HG02943 (cell line): ENCODE measurements around the gene TACC3.

ENCODE experiments used
- ATAC-seq: cut with Tn5 transposase; IDR thresholded peaks from one replicate; pipeline ENCODE4 v1.9.1; 2021; ENCODE audit warnings: mild to moderate bottlenecking, low read depth, moderate library complexity; ENCODE audit not compliant: unreplicated experiment

TACC3 gene

DNA sequence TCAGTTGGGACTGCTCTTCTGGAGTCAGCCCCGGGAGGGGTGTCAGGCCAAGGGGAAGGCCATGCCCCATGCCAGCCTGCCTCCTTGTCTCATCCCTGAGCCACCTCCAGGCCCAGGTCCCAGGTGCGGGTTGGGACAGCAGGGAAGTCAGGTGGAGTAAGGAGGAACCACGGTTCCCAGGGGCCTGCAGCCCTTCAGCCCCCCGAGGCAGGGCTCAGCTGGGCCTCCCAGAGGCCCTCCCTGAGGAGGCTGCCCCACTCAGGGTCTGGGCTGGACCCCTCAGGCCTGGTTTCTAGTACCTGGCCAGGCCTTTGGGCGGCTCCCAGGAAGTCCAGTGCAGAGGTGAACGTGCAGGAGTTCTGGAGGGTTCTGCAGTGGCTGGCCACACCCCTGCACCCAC lies 48.4 kb downstream of the TACC3 start:
- no peak for ATAC-seq

DNA sequence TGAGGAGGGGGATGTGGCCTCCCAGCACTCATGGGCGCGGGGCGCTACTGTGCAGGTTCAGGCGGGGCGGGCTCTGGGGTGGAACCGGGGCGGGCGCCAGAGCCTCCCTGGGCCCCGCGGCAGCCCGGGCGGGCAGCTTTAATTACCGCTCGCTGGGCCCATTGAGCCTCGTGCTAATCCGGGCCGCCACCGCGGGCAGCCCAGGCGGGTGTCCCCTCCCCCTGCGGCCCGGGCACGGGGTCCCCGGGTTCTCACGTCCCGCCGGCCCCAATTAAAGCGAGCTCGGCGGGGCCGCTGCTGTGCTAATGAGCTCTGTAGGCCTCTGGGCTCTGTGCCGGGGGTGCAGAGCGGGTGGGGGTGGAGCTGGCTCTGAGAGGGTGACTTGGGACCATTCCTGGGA lies 48.9 kb downstream of the TACC3 start:
- ATAC-seq, result no peak

DNA sequence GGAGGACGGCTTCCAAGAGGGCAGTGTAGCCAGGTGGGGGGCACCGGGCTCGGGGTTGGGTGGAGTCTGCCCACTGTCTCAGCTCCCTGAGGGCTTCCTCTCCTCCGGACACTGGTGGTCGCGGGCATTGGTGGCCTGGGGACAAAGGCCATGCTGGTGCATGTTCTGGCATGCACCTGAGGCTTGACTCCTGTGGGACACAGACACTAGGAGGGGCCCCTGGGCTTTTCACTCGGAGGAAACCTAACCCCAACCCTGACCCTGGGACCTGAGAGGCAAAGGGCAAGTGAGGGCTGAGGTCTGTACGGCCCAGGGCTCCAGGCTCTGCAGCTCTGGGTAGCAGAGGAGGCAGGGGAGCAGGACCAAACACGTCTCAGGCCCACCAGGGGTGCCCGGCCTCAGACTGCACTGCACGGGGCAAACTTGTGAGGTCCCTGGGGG lies 49.5 kb downstream of the TACC3 start:
- no peak for ATAC-seq

DNA sequence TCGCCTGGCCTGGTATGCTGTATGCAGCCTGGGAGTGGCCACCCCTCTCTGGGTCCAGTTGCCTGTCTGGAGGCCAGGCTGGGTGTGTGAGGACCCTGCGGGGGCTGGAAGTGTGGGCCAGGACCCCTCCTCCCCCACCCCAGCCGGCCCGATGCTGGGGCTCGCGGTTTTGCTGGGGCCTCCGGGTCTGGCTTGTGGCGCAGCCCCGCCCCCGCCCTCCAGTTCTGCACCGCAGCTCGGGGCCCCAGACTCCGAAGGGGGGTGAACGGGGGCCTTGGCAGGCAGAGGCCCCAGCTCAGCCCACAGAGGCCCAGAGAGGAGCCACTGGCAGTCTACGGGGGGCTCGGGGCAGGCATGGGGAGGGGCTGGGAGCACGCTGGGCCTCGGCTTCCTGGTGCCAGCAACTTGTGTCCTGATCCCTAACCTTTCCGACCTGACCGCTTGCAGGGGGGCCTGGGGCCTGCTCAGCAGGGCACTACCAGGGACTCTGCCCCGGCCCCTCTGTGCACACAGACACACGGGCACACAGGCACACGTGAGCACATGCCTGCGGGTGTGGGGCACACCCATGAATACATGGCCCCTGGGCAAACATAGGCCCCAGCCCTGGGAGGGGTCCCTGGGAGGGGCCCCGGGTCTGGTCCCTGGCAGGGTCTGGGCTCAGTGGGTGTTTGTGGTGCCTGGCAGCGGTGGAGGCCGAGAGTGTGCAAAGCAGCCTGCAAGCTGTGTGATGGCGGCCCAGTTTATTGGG lies 50.4 kb downstream of the TACC3 start:
- ATAC-seq, result no peak

DNA sequence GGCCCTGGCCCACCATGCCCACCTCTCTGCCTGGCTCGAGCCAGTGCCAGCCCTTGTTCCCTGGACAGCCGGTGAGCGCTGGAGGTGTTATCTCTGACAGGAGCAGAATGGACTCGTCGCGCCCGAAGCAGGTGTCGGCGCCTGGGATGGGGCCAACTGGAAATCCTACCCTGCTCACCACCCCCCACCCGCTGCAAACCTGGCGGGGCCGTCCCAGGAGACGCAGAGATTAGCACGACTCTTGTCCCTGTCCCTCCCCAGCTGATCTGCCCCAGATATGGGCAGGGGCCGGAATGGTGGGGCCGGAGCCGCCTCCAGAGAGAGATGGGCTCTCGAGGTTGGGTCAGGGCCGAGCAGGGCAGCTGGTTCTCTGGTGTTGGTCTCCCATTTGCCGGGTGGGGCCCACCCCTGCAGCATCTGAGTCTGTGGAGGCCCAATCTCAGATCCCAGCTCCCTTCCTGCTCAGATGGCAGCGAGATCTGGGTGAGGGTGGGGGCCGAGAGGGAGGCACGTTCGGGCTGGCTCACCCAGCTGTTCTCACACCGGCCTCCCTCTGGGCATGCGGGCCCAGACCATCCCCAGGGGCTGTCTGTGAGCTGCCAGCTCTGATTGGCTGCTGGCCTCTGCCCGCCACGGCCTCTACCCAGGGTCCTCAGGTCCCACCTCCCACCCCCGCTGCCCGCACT lies 51.7 kb downstream of the TACC3 start:
- ATAC-seq, result no peak

DNA sequence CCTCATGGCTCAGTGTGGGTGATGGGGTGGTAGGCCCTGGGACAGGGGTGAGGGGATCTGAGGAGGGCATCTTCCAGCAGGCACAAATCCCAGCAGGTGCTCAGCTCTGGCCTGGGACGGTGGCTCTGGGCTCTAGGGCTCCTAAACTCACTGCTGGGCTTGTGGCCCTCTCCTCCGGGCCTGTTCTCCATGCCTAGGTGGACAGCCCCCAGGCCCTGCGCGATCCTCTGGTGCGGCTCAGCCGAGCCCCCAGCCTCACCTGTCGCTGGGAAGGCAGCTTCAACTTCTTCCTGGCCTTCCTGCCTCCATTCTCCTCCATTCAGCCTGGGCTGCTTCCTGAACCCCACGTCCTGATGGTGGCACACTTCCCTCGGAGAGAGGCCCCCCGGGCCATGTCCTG lies 52.4 kb downstream of the TACC3 start:
- no peak for ATAC-seq

DNA sequence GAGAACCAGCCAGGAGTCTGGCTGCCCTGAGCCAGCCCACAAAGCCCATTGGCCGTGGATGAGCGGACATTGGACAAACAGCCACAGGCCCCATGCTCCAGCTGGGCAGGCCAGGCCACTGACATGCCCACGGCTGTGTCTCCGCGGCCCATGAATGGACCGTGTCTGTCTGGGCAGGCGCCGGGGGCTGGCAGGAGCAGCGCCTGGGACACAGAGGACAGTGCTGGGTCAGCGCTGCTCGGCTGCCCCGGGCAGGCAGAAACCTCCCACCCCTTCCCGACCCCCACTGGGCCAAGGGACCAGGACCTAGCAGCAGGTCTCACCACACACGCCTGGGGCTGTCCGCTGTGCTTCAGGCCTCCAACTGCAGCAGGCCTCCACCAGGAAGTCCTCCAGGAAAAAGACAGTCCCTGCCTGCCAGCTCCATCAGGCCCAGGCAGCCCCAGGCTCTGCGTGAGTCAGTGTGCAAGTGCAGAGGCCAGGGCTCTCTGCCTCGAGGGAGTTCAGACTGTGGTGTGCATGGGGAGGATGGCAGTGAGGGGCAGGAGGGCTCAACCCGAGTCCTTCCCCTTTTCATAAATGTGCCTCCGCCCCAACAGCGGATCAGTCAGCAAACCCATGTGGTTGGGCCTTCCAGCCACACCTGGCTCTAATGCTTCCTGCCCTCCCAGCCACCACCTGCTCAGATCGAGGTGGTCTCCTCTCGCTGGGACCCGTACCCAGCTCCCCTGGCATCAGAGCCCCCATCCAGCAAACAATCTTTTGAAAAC lies 54.6 kb downstream of the TACC3 start:
- no peak for ATAC-seq

DNA sequence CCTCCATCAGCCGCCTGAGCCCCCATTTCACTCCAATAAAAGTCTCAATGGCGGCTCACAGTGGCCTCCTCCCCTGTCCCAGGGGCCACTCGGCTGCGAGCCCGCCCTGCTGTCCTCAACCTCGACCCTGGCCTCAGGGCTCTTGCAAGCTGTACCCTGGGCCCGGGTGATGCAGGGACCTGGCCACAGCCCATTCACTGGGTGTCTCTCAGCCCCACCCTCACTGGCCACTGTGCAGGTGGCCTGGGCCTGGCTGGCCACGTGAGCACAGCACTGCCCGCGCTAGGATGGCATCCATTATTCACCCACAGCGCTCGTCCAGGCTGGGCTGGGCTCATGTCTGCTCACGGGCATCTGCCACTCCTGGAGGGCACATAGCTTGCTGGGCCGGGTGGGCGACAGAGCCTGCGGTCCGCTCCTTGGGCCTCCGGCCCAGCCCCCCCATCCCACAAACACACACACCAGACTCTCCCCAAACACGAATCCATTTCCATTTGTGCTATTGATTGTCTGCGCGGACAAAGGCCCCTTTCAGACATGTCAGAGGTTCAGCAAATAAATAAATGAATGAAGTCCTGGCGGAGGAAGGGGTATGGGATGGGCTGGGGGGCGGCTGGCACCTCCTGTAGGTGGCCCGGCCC lies 55.3 kb downstream of the TACC3 start:
- ATAC-seq, result no peak

DNA sequence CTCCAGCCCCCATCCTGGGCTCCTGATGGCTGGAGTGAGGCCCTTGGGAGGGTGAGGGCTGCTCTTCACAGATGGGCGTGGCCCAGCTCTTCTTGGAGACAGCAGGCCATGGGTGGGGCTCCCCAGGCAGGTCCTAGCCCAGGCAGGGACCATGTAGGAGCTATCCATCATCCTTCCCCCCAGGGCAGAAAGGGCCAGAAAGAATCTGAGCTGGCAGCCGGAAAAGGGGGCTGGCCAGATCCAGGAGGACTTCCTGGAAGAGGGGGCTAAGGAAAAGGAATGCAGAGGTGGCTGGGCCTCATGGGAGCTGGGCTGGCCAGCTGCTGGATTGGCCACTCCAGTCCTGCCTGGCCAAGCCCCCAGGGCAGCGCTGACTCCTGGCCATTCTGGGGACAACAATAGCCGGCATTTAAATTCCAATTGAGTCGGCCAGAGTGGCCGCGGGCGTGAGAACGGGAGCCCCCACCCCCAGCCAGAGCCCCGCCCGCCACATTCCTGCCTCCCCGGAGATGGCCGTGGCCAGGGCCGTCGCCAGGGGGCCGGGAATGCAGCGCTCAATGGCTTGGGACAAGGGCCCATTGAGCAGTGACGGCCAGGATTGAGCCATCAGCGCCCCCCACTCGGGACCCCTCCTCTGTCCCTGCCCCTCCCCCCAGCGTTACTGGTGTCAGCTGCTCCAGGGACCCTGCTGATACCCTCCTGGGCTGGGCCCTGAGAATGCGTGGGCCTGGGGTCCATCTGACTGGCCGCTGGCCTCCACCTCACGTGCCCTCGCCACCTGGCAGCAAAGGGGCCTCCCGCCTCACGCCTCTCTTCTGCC lies 56.7 kb downstream of the TACC3 start:
- no peak for ATAC-seq

DNA sequence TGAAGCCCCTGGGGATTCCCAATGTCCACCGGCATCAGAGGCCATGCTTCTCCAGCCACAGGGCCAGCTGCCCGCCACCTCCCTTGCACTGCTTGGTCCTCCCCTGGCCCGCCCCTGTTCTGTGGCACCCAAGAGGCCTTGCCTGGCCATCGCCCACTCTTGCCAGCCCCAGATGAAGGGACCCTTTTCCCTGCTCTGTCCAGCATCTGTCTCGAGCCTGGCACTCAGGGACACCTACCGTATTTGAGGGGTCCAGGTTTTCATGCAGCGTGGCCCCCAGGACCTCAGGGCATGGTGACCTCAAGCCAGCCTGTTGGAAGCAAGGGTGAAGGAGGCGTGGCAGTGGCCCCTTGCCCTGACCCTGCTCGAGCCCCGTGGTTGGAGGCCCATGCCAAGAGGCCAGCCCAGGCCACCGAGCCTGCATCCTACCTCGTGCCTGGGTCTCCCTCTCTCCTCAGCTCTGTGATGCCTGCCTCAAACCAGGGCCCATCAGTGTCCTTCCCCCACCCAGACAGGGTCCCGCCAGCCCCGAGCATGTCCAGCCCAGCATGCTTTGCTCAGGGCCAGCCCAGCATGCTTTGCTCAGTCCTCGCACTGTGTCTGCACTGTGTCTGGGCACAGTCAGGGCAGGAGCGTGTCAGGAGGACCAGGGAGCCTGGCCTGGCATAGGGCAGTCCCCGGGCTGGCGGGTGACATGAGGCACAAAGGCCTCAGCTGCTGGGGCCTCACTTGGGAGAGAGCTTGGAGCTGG lies 57.5 kb downstream of the TACC3 start:
- ATAC-seq, result no peak

DNA sequence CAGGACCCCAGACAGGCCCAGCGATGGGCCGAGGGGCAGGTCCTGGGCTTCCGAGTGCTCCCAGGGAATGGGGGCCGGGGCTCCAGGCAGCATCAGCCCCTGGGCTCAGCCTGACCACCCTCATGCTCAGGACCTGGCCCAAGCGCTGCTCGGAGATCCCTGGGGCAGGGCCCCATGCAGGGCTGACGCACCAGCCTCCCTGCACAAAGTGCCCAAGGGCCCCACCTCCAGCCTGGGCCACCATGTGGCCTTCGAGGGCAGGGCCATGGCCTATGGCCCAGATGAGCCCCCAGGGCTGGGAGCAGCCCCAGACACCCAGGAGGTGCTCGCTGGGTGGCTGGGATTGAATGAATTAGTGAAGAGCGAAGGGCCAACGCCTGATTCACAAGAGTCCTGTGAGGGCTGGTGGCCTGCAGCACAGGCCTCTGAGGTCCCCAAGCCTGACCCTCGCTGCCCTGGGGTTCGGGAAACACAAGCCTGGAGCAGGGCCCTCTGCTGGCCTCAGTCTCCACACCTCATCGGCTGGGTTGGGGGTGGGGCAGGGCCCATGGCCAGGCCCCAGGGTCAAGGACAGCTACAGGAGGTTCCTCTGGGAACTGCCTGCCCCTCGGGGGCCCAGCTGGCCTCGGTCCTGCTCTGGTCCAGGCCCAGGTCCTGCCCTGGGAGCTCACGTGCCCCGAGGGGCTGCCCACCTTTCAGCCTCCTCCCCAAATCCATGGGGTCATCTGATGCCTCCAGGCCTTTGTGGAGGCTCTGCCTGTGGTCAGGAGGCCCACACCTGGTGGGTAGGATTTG lies 58.5 kb downstream of the TACC3 start:
- no peak for ATAC-seq

DNA sequence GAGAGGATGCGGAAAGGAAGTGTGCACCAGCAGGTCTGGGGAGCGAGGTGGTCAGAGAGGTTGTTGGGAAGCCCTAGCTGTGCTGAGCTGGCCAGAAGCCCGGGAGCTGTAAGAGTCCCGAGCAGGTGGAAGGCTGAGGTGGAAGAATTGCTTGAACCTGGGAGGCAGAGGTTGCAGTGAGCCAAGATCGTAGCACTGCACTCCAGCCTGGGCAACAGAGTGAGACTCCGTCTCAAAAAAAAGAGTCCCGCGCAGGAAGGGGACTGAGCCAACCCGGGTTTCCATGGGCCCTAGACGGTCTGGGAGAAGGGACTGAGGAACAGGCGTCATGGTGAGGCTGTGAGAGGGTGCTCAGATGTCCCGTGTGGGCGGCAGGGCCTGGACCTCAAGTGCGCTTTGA lies 59.1 kb downstream of the TACC3 start:
- ATAC-seq, result no peak

DNA sequence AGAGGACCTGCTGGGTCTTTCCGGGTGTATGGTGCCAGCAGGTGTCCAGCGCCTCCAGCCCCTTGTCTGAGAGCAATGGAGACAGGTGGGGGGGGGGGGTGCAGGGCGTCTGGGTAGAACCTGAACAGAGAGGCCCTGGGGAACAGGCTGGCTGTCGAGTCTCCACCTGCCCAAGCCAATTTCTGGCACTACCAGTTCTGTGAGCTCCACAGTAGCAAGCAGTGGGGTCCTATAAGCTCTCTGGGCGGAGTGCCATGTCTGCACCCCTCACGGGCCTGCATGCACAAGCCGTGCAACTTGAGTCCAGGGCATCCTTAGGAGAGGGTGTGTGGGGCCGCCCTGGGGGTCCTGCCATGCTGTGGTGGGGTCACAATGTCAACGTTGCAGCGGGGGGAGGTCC lies 61.7 kb downstream of the TACC3 start:
- ATAC-seq, result no peak

DNA sequence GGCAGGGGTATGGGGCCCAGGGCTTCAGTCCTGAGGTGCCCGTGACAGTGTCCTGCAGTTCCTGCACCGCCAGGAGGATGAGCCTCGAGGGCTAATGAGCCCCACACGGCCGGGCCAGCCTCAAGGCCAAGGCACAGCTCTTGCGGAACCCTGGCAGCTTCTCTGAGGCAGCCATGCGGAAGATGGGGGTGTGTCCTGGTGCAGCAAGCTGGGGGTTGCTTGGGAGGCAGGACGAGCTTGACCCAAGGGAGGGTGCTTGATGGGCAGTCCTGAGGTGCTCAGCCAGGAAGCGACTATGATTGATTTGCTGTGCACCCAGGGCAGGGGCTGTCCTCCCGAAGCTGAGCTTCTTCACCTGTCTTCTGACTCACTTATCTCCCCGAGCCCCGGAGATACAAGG lies 62.6 kb downstream of the TACC3 start:
- ATAC-seq, result no peak

DNA sequence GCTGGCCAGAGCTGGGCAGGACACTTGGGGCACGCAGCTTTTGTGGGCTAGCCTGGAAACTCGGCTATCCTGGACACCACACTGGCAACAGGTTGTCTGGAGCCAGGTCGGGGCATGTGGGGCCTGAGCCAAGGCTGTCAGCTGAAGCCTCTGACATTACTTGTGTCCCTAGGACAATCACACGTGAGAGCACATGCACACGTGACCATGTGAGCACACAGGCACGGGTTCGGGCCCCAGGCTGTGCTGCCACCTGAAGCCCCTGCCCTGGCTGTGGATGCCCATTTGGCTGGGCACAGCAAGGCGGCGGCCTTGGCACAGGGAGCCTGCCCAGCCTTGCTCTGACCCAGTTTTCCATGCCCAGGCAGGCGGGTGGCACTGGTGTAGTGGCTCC lies 63.1 kb downstream of the TACC3 start:
- ATAC-seq, result no peak

DNA sequence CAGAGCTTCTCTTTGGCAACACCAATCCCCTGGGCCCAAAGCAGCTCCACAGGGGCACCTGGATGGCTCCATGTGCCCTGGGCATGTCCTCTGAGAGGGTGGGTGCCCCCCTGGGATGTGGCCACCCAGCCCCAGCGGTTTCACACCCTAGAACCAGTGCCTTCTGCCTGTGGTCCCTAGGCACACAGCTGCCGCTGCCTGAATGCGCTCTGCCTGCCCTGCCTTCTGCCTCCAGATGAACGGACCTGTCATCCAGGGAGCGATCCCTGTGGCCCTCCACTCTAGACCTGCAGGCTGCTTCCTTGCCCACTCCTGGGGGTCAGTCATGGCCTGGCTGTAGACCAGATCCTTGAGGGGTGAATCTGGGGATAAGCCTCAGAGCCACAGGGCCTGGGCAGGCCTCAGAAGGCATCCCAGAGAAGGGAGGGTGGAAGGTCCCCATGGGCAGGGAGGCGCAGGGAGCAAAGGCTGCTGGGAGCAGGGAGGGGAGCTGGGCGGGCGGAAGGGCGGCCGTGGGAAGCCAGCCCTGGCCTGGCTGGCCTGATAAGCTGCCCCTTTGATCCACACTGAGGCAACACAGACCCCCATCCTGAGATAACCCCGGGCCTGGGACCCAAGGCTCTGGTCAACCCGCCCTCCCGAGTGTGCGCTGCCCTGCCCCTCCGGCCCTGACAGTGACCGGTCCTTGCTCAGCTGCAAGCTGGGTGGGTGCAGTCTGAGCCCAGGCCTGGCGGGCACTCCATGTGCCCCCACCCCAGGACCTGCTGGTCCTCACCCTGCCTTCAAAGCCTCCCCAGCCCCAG lies 63.7 kb downstream of the TACC3 start:
- no peak for ATAC-seq

DNA sequence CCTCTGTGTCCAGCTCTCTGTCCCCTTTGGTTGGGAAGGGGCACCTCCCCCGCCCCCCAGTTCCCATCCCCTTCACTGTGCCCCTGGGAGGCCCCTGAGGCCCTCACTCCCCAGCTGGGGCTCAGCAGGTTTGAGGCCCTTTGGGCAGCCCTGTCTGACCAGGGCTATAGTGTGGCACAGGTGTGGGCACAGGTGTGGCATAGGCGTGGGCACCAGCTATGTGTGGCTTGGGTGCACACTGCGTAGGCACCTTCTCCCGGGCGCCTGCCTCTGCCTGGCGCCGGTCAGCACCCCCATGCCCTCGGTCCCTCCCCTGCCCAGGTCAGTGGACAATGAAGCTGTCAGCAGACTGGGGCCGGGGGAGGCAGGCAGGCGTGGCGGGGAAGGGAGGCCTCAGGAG lies 64.3 kb downstream of the TACC3 start:
- no peak for ATAC-seq
